ENCODE measurements around the gene PLD5.

GRCh38 chr1:242146652-242147051, 377.8 kb downstream of the PLD5 start:
- TF ChIP-seq, protein P1, sequence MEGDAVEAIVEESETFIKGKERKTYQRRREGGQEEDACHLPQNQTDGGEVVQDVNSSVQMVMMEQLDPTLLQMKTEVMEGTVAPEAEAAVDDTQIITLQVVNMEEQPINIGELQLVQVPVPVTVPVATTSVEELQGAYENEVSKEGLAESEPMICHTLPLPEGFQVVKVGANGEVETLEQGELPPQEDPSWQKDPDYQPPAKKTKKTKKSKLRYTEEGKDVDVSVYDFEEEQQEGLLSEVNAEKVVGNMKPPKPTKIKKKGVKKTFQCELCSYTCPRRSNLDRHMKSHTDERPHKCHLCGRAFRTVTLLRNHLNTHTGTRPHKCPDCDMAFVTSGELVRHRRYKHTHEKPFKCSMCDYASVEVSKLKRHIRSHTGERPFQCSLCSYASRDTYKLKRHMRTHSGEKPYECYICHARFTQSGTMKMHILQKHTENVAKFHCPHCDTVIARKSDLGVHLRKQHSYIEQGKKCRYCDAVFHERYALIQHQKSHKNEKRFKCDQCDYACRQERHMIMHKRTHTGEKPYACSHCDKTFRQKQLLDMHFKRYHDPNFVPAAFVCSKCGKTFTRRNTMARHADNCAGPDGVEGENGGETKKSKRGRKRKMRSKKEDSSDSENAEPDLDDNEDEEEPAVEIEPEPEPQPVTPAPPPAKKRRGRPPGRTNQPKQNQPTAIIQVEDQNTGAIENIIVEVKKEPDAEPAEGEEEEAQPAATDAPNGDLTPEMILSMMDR (IDR thresholded peaks at IDR 0.05; ENCODE audit: low read length): no peak
- no peak for TF ChIP-seq EZH2 (optimal IDR thresholded peaks at IDR 0.05; ENCODE audit: low read depth, low read length)

Measured in MM.1S (cell line).